ENCODE results near the gene CAMSAP1. TPM values are rescaled to one million over a fixed set of nuclear protein-coding genes. Genes with fewer than 3 reads are reported as not detected.

CAMSAP1 gene
- total RNA-seq, 1 experiment from 2014 or later: 24.8 TPM

- ATAC-seq (peak; percentile 31; the same call in 1 of the 2 replicates), DNase-seq (ENCODE audit: low read depth, low spot score) (no peak)
- Histone ChIP-seq H3K9me3 (ENCODE audit: control insufficient read depth, insufficient read depth, low read depth, low read length) (no peaks in the 10 kb centered on the region), H3K36me3 (ENCODE audit: control insufficient read depth, insufficient read depth, low read length) (no peaks in the 10 kb centered on the region), H3K27ac (ENCODE audit: low read length) (no peak overlapping the region), H3K27me3 (ENCODE audit: control insufficient read depth, insufficient read depth, low read length) (no peaks in the 10 kb centered on the region), H3K4me1 (ENCODE audit: control insufficient read depth, insufficient read depth, low read length) (no peaks in the 10 kb centered on the region), H3K4me3 (ENCODE audit: low read depth in 2 of 2, low read length in 2 of 2) (no peak overlapping the region)
- ChIA-PET POLR2A (no interaction called here), CTCF (no interaction called here)
- intact Hi-C loops (cut with micrococcal nuclease; ENCODE audit: unreplicated experiment) (no loop called here), in situ Hi-C loops (cut with HindIII; ENCODE audit: low pct_unique_long_range_greater_than_20kb, low sequenced_read_pairs) (no loop called here)
- TF ChIP-seq REST (IDR thresholded peaks at IDR 0.05; ENCODE audit: insufficient read depth in 1 of 2, low read depth in 2 of 2, low read length in 1 of 2) (no peak), SIN3A (IDR thresholded peaks at IDR 0.05; ENCODE audit: borderline replicate concordance, insufficient read depth, low read depth, low read length) (no peak), POLR2AphosphoS5 (IDR thresholded peaks at IDR 0.05; ENCODE audit: low read depth, low read length) (no peak), TCF7L2 (IDR thresholded peaks at IDR 0.05; ENCODE audit: low read depth, low read length) (no peak), CTCF (IDR thresholded peaks at IDR 0.05) (no peak)
- BruUV-seq (replicated peaks): no TSS peak
Measured at GRCh38 chr9:135770203-135770535, 137.2 kb downstream of the CAMSAP1 start.

GRCh38 chr9:135769489-135770202 is 137.7 kb downstream of the CAMSAP1 start:
- Histone ChIP-seq H3K27ac (ENCODE audit: low read length) (no peak overlapping the region), H3K4me3 (ENCODE audit: low read depth in 2 of 2, low read length in 2 of 2) (no peak overlapping the region), H3K36me3 (ENCODE audit: control insufficient read depth, insufficient read depth, low read length) (no peaks in the 10 kb centered on the region), H3K27me3 (ENCODE audit: control insufficient read depth, insufficient read depth, low read length) (no peaks in the 10 kb centered on the region), H3K4me1 (ENCODE audit: control insufficient read depth, insufficient read depth, low read length) (no peaks in the 10 kb centered on the region), H3K9me3 (ENCODE audit: control insufficient read depth, insufficient read depth, low read depth, low read length) (no peaks in the 10 kb centered on the region)
- intact Hi-C loops (cut with micrococcal nuclease; ENCODE audit: unreplicated experiment): no loop called here
- DNase-seq (ENCODE audit: low read depth, low spot score): no peak
- no peak for ATAC-seq
- BruUV-seq (replicated peaks): no TSS peak
- CTCF ChIA-PET: interaction anchor here (0.7 kb wide), 1 partner anchor 74 kb away, joined by 5 read pairs; no protein-coding TSS in a partner anchor
- POLR2A ChIA-PET: no interaction called here
- in situ Hi-C loops (cut with HindIII; ENCODE audit: low pct_unique_long_range_greater_than_20kb, low sequenced_read_pairs): no loop called here
- TF ChIP-seq POLR2AphosphoS5 (IDR thresholded peaks at IDR 0.05; ENCODE audit: low read depth, low read length): no peak
- TF ChIP-seq SIN3A (IDR thresholded peaks at IDR 0.05; ENCODE audit: borderline replicate concordance, insufficient read depth, low read depth, low read length): no peak
- no peak for TF ChIP-seq CTCF (IDR thresholded peaks at IDR 0.05)
- no peak for TF ChIP-seq TCF7L2 (IDR thresholded peaks at IDR 0.05; ENCODE audit: low read depth, low read length)
- no peak for TF ChIP-seq REST (IDR thresholded peaks at IDR 0.05; ENCODE audit: insufficient read depth in 1 of 2, low read depth in 2 of 2, low read length in 1 of 2)
